Measurements from ENCODE around the gene HMGB2. TPM values are rescaled to one million over a fixed set of nuclear protein-coding genes. Genes with fewer than 3 reads are reported as not detected.

The HMGB2 gene
- total and polyA plus RNA-seq, 2 of the 8 experiments (the other 6 are each of a cell fraction or from before 2014, with no cell fraction given) = 54.7 to 218 TPM

- no peak for TF ChIP-seq SIN3A (conservative IDR thresholded peaks at IDR 0.05 in 1 of 2, IDR thresholded peaks at IDR 0.05 in 1 of 2; ENCODE audit: low read depth in 1 of 2, low read length in 2 of 2)
- TF ChIP-seq HDAC6 (IDR thresholded peaks at IDR 0.05; ENCODE audit: low read depth, low read length) = no peak
- no peak for TF ChIP-seq SIX5 (IDR thresholded peaks at IDR 0.05; ENCODE audit: low read depth, low read length)
- TF ChIP-seq KDM1A (IDR thresholded peaks at IDR 0.05; ENCODE audit: borderline replicate concordance, low read length) = no peak
- TF ChIP-seq RFX5 (IDR thresholded peaks at IDR 0.05; ENCODE audit: borderline replicate concordance, low read depth, low read length) = no peak
- TF ChIP-seq SRF (IDR thresholded peaks at IDR 0.05; ENCODE audit: low read depth, low read length) = no peak
Observed at GRCh38 chr4:173357939-173358338, 23.8 kb upstream of the HMGB2 start (continued).
